Measurements from ENCODE around the gene GPX6.

- TF ChIP-seq CTCF (conservative IDR thresholded peaks at IDR 0.05 in 1 of 2, IDR thresholded peaks at IDR 0.05 in 1 of 2; ENCODE audit: low read depth in 1 of 2, low read length in 2 of 2) (peak in 1 of 2 donors; percentile 46), EZH2 (IDR thresholded peaks at IDR 0.05; ENCODE audit: low read length, missing control alignments) (no peak)
Measured at GRCh38 chr6:28542440-28543296, 27.1 kb upstream of the GPX6 start.
